Measurements from ENCODE around the gene GAS7. TPM values are rescaled to one million over a fixed set of nuclear protein-coding genes. Genes with fewer than 3 reads are reported as not detected.

GAS7 gene
- total RNA-seq, 5 donors from 2014 or later (not counting 1 experiment from before 2014, with no cell fraction given): 0.93 to 10.5 (median 3.8) TPM

GRCh38 chr17:10115536-10115932 lies 82.9 kb downstream of the GAS7 start:
- no peak for ATAC-seq (replicated peaks in 1 of 4)
- peaks cover 50 to 78% (median 68%) of the 10 kb centered on the region in 3 donors for H3K4me1 Mint-ChIP-seq
- no peak for DNase-seq
- H3K9me3 Mint-ChIP-seq: no peaks in the 10 kb centered on the region
- no peaks in the 10 kb centered on the region for H3K36me3 ChIP-seq (ENCODE audit: control insufficient read depth in 2 of 2, extremely low read depth in 1 of 2, insufficient read depth in 1 of 2, low read length in 1 of 2)
- H3K4me3 Mint-ChIP-seq: peak overlapping the region in 2 of 3 donors; percentile 0 to 65
- H3K4me3 ChIP-seq (ENCODE audit: control insufficient read depth in 1 of 2, extremely low read depth in 1 of 2, low read length in 1 of 2): peak overlapping the region in 1 of 2 donors; percentile 41
- H3K36me3 Mint-ChIP-seq: no peaks in the 10 kb centered on the region
- H3K4me1 ChIP-seq (ENCODE audit: control insufficient read depth in 1 of 2, extremely low read depth in 1 of 2, insufficient read depth in 2 of 2, low read length in 2 of 2): peaks cover 22 to 78% of the 10 kb centered on the region in 2 experiments
- H3K27me3 Mint-ChIP-seq: peaks cover 0 to 10% of the 10 kb centered on the region in 2 donors
- ChIA-PET CTCF (no interaction called here), POLR2A (interaction anchor here in 1 of 2 donors (0.6 kb wide), 1 partner anchor 83 kb away, joined by 3 read pairs; the partner anchor contains the start of gene GAS7)
- peak overlapping the region; percentile 97 for H3K27ac ChIP-seq (ENCODE audit: low read length)
- peaks cover 0 to 2% of the 10 kb centered on the region in 2 experiments for H3K27me3 ChIP-seq (replicated peaks in 1 of 2; ENCODE audit: control insufficient read depth in 2 of 2, extremely low read depth in 1 of 2, insufficient read depth in 2 of 2, low read length in 1 of 2)
- peak overlapping the region; percentile 89 to 91 for H3K27ac Mint-ChIP-seq
- WGBS (ENCODE audit: insufficient coverage): 43% methylated on average over 1 of the region's 4 CpGs
- no peaks in the 10 kb centered on the region for H3K9me3 ChIP-seq

DNA sequence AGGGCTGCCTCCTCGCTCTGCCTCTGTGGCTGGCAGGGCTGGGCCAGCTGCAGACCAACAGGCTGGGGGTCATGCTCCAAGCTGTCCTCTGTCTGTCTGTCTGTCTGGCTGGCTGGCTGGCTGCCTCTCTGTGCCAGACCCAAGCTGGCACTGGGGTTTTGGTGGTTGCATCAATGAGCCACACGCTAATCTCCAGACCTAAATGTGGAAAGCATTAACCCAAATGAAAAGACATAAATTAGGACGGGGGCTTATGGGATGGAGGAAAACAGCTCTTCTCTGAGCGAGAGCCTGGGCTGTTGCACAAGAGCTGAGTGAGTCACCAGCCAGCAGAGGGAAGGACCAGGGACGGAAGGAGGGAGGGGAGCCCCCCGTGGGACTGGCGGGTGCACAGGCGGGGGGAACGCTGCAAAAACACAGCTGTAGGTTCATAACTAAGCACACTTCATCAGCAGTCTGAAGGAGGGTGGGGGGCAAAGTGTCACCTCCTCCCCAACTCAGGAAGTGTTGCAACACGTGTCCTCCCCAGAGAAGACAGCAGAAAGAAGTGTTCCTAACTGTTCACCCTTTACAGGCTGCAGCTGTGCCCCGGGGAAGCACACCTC lies 83.4 kb downstream of the GAS7 start:
- peak overlapping the region; percentile 35 to 41 for H3K4me3 ChIP-seq (ENCODE audit: control insufficient read depth in 1 of 2, extremely low read depth in 1 of 2, low read length in 1 of 2)
- 3% methylated on average over 9 of the region's 11 CpGs for WGBS (ENCODE audit: insufficient coverage)
- H3K27me3 Mint-ChIP-seq: peaks cover 0 to 10% of the 10 kb centered on the region in 2 donors
- H3K27me3 ChIP-seq (replicated peaks in 1 of 2; ENCODE audit: control insufficient read depth in 2 of 2, extremely low read depth in 1 of 2, insufficient read depth in 2 of 2, low read length in 1 of 2): peaks cover 0 to 2% of the 10 kb centered on the region in 2 experiments
- ChIA-PET CTCF (interaction anchor here in 1 of 2 donors (0.5 kb wide), 1 partner anchor 83 kb away, joined by 6 read pairs; the partner anchor contains the start of gene GAS7), POLR2A (interaction anchor here in 1 of 2 donors (0.6 kb wide), 1 partner anchor 83 kb away, joined by 3 read pairs; the partner anchor contains the start of gene GAS7)
- H3K4me1 Mint-ChIP-seq: peaks cover 45 to 73% (median 63%) of the 10 kb centered on the region in 3 donors
- no peaks in the 10 kb centered on the region for H3K9me3 ChIP-seq
- no peaks in the 10 kb centered on the region for H3K36me3 ChIP-seq (ENCODE audit: control insufficient read depth in 2 of 2, extremely low read depth in 1 of 2, insufficient read depth in 1 of 2, low read length in 1 of 2)
- peak; percentile 27 to 88 (median 74) for DNase-seq
- no peaks in the 10 kb centered on the region for H3K36me3 Mint-ChIP-seq
- H3K27ac ChIP-seq (ENCODE audit: low read length): peak overlapping the region; percentile 97
- peaks cover 21 to 73% of the 10 kb centered on the region in 2 experiments for H3K4me1 ChIP-seq (ENCODE audit: control insufficient read depth in 1 of 2, extremely low read depth in 1 of 2, insufficient read depth in 2 of 2, low read length in 2 of 2)
- H3K4me3 Mint-ChIP-seq: peak overlapping the region; percentile 57 to 65 (median 61)
- H3K27ac Mint-ChIP-seq: peak overlapping the region; percentile 89 to 91
- H3K9me3 Mint-ChIP-seq: no peaks in the 10 kb centered on the region
- peak; percentile 78 to 91 (median 88) for ATAC-seq (replicated peaks in 1 of 4)

GRCh38 chr17:10112962-10113361 lies 85.4 kb downstream of the GAS7 start:
- DNase-seq (no peak), ATAC-seq (replicated peaks in 1 of 4) (no peak)
- peaks cover 10 to 52% of the 10 kb centered on the region in 2 experiments for H3K4me1 ChIP-seq (ENCODE audit: control insufficient read depth in 1 of 2, extremely low read depth in 1 of 2, insufficient read depth in 2 of 2, low read length in 2 of 2)
- H3K27ac ChIP-seq (ENCODE audit: low read length): peak overlapping the region; percentile 97
- no peaks in the 10 kb centered on the region for H3K36me3 ChIP-seq (ENCODE audit: control insufficient read depth in 2 of 2, extremely low read depth in 1 of 2, insufficient read depth in 1 of 2, low read length in 1 of 2)
- CTCF ChIA-PET: no interaction called here
- H3K4me3 Mint-ChIP-seq: no peak overlapping the region
- 100% methylated on average over 1 of the region's 4 CpGs for WGBS (ENCODE audit: insufficient coverage)
- H3K27me3 ChIP-seq (replicated peaks in 1 of 2; ENCODE audit: control insufficient read depth in 2 of 2, extremely low read depth in 1 of 2, insufficient read depth in 2 of 2, low read length in 1 of 2): peaks cover 0 to 2% of the 10 kb centered on the region in 2 experiments
- peak overlapping the region; percentile 51 to 91 for H3K27ac Mint-ChIP-seq
- H3K9me3 ChIP-seq: no peaks in the 10 kb centered on the region
- H3K36me3 Mint-ChIP-seq: no peaks in the 10 kb centered on the region
- H3K4me1 Mint-ChIP-seq: peaks cover 31 to 55% (median 49%) of the 10 kb centered on the region in 3 donors
- H3K27me3 Mint-ChIP-seq: peaks cover 0 to 6% of the 10 kb centered on the region in 2 donors
- POLR2A ChIA-PET: no interaction called here
- H3K9me3 Mint-ChIP-seq: no peaks in the 10 kb centered on the region
- no peak overlapping the region for H3K4me3 ChIP-seq (ENCODE audit: control insufficient read depth in 1 of 2, extremely low read depth in 1 of 2, low read length in 1 of 2)

DNA sequence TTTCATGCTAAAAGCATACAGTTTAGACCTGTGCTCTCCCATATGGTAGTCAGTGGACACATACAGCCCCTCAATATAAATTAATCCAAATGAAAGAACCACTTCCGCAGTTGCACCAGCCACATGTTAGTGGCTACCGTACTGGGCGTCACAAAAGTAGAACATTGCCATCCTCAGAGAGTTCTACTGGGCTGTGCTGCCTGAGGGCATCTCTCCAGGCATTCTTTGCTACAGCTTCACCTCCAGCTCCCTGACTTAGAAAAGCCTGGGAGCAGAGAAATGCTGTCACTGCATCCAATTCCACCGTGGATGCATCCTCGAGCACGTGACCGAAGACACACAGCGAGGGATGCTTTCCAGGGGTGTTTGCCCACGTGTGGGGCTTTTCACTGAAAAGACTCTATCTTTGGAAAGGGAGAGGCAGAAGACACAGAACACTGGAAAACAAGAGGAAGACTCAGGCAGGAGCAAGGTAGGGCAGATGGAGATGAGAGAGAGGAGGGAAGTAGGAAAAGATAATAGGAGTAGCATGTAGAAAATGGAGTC lies 86.4 kb downstream of the GAS7 start:
- H3K4me1 ChIP-seq (ENCODE audit: control insufficient read depth in 1 of 2, extremely low read depth in 1 of 2, insufficient read depth in 2 of 2, low read length in 2 of 2): peaks cover 10 to 42% of the 10 kb centered on the region in 2 experiments
- no peaks in the 10 kb centered on the region for H3K36me3 Mint-ChIP-seq

GRCh38 chr17:10109146-10109545 lies 89.3 kb downstream of the GAS7 start:
- DNase-seq (no peak), ATAC-seq (replicated peaks in 1 of 4) (no peak)
- Histone ChIP-seq H3K4me1 (ENCODE audit: control insufficient read depth in 1 of 2, extremely low read depth in 1 of 2, insufficient read depth in 2 of 2, low read length in 2 of 2) (peaks cover 3 to 15% of the 10 kb centered on the region in 2 experiments), H3K9me3 (no peaks in the 10 kb centered on the region), H3K27ac (ENCODE audit: low read length) (no peak overlapping the region), H3K27me3 (replicated peaks in 1 of 2; ENCODE audit: control insufficient read depth in 2 of 2, extremely low read depth in 1 of 2, insufficient read depth in 2 of 2, low read length in 1 of 2) (peaks cover 0 to 6% of the 10 kb centered on the region in 2 experiments), H3K4me3 (ENCODE audit: control insufficient read depth in 1 of 2, extremely low read depth in 1 of 2, low read length in 1 of 2) (no peak overlapping the region), H3K36me3 (ENCODE audit: control insufficient read depth in 2 of 2, extremely low read depth in 1 of 2, insufficient read depth in 1 of 2, low read length in 1 of 2) (no peaks in the 10 kb centered on the region)
- peaks cover 6 to 8% of the 10 kb centered on the region in 2 donors for H3K27me3 Mint-ChIP-seq
- H3K27ac Mint-ChIP-seq: no peak overlapping the region
- H3K9me3 Mint-ChIP-seq: peaks cover 0 to 5% (median 0%) of the 10 kb centered on the region in 3 donors
- WGBS (ENCODE audit: insufficient coverage): no CpG with 5 or more reads among the region's 4 CpGs
- ChIA-PET CTCF (interaction anchor here in 1 of 2 donors (0.8 kb wide), 1 partner anchor 20 kb away, joined by 6 read pairs; no protein-coding TSS in a partner anchor), POLR2A (no interaction called here)
- H3K4me3 Mint-ChIP-seq: no peak overlapping the region
- H3K4me1 Mint-ChIP-seq: peaks cover 8 to 23% (median 16%) of the 10 kb centered on the region in 3 donors
- no peaks in the 10 kb centered on the region for H3K36me3 Mint-ChIP-seq

More for the DNA sequence above, 86.4 kb downstream of the GAS7 start:
- Histone ChIP-seq H3K9me3 (no peaks in the 10 kb centered on the region), H3K27ac (ENCODE audit: low read length) (no peak overlapping the region), H3K4me3 (ENCODE audit: control insufficient read depth in 1 of 2, extremely low read depth in 1 of 2, low read length in 1 of 2) (no peak overlapping the region), H3K27me3 (replicated peaks in 1 of 2; ENCODE audit: control insufficient read depth in 2 of 2, extremely low read depth in 1 of 2, insufficient read depth in 2 of 2, low read length in 1 of 2) (peaks cover 0 to 4% of the 10 kb centered on the region in 2 experiments), H3K36me3 (ENCODE audit: control insufficient read depth in 2 of 2, extremely low read depth in 1 of 2, insufficient read depth in 1 of 2, low read length in 1 of 2) (no peaks in the 10 kb centered on the region)
- POLR2A ChIA-PET: no interaction called here
- peaks cover 22 to 45% (median 39%) of the 10 kb centered on the region in 3 donors for H3K4me1 Mint-ChIP-seq
- no peak overlapping the region for H3K27ac Mint-ChIP-seq
- DNase-seq (no peak), ATAC-seq (replicated peaks in 1 of 4) (no peak)
- no peak overlapping the region for H3K4me3 Mint-ChIP-seq
- H3K27me3 Mint-ChIP-seq: peaks cover 0 to 6% of the 10 kb centered on the region in 2 donors
- H3K9me3 Mint-ChIP-seq: no peaks in the 10 kb centered on the region
- CTCF ChIA-PET: no interaction called here
- WGBS (ENCODE audit: insufficient coverage): 94% methylated on average over 9 of the region's 9 CpGs

DNA sequence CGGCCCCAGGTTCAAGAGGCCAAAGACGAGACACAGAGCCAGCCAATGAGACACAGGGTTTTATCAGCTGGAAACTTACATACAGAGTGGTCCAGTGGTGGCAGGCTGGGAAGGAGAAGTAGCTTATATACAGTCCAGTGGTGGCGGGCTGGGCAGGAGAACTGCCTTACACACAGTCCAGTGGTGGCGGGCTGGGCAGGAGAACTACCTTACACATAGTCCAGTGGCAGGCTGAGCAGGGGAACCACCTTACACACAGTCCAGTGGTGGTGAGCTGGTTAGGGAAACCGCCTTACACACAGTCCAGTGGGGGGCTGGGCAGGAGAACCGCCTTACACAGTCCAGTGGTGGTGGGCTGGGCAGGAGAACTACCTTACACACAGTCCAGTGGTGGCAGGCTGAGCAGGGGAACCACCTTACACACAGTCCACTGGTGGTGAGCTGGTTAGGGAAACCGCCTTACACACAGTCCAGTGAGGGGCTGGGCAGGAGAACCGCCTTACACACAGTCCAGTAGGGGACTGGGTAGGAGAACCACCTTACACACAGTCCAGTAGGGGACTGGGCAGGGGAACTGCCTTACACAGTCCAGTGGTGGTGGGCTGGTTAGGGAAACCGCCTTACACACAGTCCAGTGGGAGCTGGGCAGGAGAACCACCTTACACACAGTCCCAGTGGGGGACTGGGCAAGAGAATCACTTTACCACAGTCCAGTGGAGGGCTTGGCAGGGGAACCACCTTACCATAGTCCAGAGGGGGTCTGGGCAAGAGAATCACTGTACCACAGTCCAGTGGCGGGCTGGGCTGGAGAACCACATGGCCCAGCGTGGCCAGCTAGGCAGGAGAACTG lies 90.9 kb downstream of the GAS7 start:
- CTCF ChIA-PET: no interaction called here
- peaks cover 5 to 13% (median 6%) of the 10 kb centered on the region in 3 donors for H3K4me1 Mint-ChIP-seq
- WGBS (ENCODE audit: insufficient coverage): 72% methylated on average over 5 of the region's 11 CpGs
- no peaks in the 10 kb centered on the region for H3K36me3 Mint-ChIP-seq
- DNase-seq: peak in 1 of 35 experiments; percentile 20
- no peak overlapping the region for H3K27ac Mint-ChIP-seq
- peak in 1 of 4 experiments; percentile 17 for ATAC-seq (replicated peaks in 1 of 4)
- Histone ChIP-seq H3K9me3 (no peaks in the 10 kb centered on the region), H3K4me3 (ENCODE audit: control insufficient read depth in 1 of 2, extremely low read depth in 1 of 2, low read length in 1 of 2) (no peak overlapping the region), H3K4me1 (ENCODE audit: control insufficient read depth in 1 of 2, extremely low read depth in 1 of 2, insufficient read depth in 2 of 2, low read length in 2 of 2) (no peaks in the 10 kb centered on the region), H3K27me3 (replicated peaks in 1 of 2; ENCODE audit: control insufficient read depth in 2 of 2, extremely low read depth in 1 of 2, insufficient read depth in 2 of 2, low read length in 1 of 2) (peaks cover 0 to 6% of the 10 kb centered on the region in 2 experiments), H3K27ac (ENCODE audit: low read length) (no peak overlapping the region), H3K36me3 (ENCODE audit: control insufficient read depth in 2 of 2, extremely low read depth in 1 of 2, insufficient read depth in 1 of 2, low read length in 1 of 2) (no peaks in the 10 kb centered on the region)
- no peak overlapping the region for H3K4me3 Mint-ChIP-seq
- POLR2A ChIA-PET: no interaction called here
- peaks cover 0 to 5% (median 0%) of the 10 kb centered on the region in 3 donors for H3K9me3 Mint-ChIP-seq
- H3K27me3 Mint-ChIP-seq: peaks cover 8% of the 10 kb centered on the region in 2 donors
